ENCODE measurements around the gene ZNF469. TPM values are rescaled to one million over a fixed set of nuclear protein-coding genes. Genes with fewer than 3 reads are reported as not detected.

ZNF469 gene
- total and polyA plus RNA-seq, 2 of the 13 experiments (the other 11 are each of a cell fraction or from before 2014, with no cell fraction given): not detected

GRCh38 chr16:88373927-88374492, 8.7 kb upstream of the ZNF469 start (continued):
- no peak for TF ChIP-seq ZNF432 (CRISPR knock-in tag; IDR thresholded peaks at IDR 0.05; ENCODE audit: borderline replicate concordance)
- TF ChIP-seq JUNB (CRISPR knock-in tag; IDR thresholded peaks at IDR 0.05; ENCODE audit: borderline replicate concordance): no peak
- no peak for TF ChIP-seq SP2 (CRISPR knock-in tag; IDR thresholded peaks at IDR 0.05)
- TF ChIP-seq MBNL3 (CRISPR knock-in tag; conservative IDR thresholded peaks at IDR 0.05): no peak
- TF ChIP-seq PAWR (CRISPR knock-in tag; IDR thresholded peaks at IDR 0.05; ENCODE audit: borderline replicate concordance): no peak
- no peak for TF ChIP-seq NFAT5 (CRISPR knock-in tag; IDR thresholded peaks at IDR 0.05)
- TF ChIP-seq ZC3H13 (CRISPR knock-in tag; IDR thresholded peaks at IDR 0.05): no peak
- no peak for TF ChIP-seq ZNF598 (CRISPR knock-in tag; IDR thresholded peaks at IDR 0.05; ENCODE audit: borderline replicate concordance)
- TF ChIP-seq ZNF781 (CRISPR knock-in tag; IDR thresholded peaks at IDR 0.05; ENCODE audit: borderline replicate concordance, not compliant biosample characterization): no peak
- no peak for TF ChIP-seq ZNF737 (CRISPR knock-in tag; IDR thresholded peaks at IDR 0.05; ENCODE audit: borderline replicate concordance)
- no peak for TF ChIP-seq ZNF329 (CRISPR knock-in tag; IDR thresholded peaks at IDR 0.05; ENCODE audit: low read depth)
